Cardiac fibroblast (primary cell): ENCODE data around the gene GRB2.
"Not testable (repeated sequence)": the region's sequence is repeated elsewhere in the genome, so short reads cannot be mapped to it uniquely, and the experiment has no call there.

Source experiments
- DNase-seq, 2 donors: peaks; one replicate each; pipeline versions ENCODE4 v3.0.0 to v3.0.0-alpha.2; 2010; ENCODE audit warnings: low read depth in 2 of 2
- H3K4me3 ChIP-seq, 2 donors: replicated peaks in 1 of 2; 1 replicate in 1 of 2; 2 replicates in 1 of 2; pipeline ENCODE4 v1.5.1; 2011; ENCODE audit warnings: low read depth in 2 of 2, low read length in 2 of 2, mild to moderate bottlenecking in 2 of 2, moderate library complexity in 1 of 2
- CTCF ChIP-seq: IDR thresholded peaks from one replicate; pipeline ENCODE4 v1.5.1; 2011; ENCODE audit warnings: low read depth, mild to moderate bottlenecking, low read length, inconsistent platforms

GRB2 gene

GRCh38 chr17:75301502-75302206, 103.8 kb downstream of the GRB2 start:
- H3K4me3 ChIP-seq, result no peak overlapping the region
- no peak for DNase-seq
- TF ChIP-seq CTCF, result no peak

DNA sequence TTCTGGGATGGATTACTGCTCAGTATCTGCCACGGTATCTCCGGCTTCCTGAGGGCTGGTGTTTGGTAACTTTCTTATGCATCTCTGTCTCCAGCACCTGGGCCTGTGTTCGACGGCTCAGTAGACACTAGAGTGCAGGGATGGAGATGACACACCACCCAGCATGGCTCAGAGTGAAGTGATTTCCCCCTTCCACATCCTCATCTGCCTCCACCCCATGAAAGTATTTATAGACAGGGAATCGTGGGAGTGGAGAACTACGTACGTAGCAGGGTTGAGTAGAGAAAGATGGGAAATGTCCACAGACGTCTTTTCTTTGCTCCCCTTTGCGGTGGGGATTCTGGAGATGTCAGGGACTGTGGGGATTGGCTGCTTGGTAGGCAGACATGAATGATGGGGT, 104.4 kb downstream of the GRB2 start:
- no peak for DNase-seq
- TF ChIP-seq CTCF, result no peak
- H3K4me3 ChIP-seq, result no peak overlapping the region

DNA sequence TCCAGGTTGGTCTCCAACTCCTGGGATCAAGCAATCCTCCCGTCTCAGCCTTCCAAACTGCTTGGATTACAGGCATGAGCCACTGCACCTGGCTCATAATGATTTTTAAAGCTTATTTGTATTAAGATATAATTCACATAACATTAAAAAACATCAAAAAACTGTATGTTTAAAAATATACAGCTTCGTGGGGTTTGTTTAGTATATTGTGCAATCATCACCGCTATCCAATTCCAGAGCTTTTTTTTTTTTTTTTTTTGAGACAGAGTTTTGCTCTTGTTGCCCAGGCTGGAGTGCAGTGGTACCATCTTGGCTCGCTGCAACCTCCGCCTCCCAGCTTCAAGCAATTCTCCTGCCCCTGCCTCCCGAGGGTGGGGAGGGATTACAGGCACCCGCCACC, 105.2 kb downstream of the GRB2 start:
- no peak for DNase-seq
- no peak overlapping the region for H3K4me3 ChIP-seq
- no peak for TF ChIP-seq CTCF

- H3K4me3 ChIP-seq, result no peak overlapping the region
Observed at GRCh38 chr17:75295201-75296158, 110.0 kb downstream of the GRB2 start.

DNA sequence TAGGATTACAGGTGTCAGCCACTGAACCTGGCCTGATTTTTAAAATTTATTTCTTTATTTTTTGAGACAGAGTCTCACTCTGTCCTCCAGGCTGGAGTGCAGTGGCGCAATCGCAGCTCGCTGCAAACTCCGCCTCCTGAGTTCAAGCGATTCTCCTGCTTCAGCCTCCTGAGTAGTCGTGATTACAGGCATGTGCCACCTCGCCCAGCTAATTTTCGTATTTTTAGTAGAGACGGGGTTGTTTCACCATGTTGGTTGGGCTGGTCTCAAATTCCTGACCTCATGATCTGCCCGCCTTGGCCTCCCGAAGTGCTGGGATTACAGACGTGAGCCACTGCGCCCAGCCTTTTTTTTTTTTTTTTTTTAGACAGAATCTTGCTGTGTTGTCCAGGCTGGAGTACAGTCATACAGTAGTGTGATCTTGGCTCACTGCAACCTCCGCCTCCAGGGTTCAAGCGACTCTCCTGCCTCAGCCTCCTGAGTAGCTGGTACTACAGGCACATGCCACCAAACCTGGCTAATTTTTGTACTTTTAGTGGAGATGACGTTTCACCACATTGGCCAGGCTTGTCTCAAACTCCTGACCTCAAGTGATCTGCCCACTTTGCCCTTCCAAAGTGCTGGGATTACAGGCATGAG, 112.5 kb downstream of the GRB2 start:
- H3K4me3 ChIP-seq, DNase-seq: not testable (repeated sequence)

More at GRCh38 chr17:75295201-75296158, 110.0 kb downstream of the GRB2 start:
- DNase-seq, result no peak
- no peak for TF ChIP-seq CTCF

DNA sequence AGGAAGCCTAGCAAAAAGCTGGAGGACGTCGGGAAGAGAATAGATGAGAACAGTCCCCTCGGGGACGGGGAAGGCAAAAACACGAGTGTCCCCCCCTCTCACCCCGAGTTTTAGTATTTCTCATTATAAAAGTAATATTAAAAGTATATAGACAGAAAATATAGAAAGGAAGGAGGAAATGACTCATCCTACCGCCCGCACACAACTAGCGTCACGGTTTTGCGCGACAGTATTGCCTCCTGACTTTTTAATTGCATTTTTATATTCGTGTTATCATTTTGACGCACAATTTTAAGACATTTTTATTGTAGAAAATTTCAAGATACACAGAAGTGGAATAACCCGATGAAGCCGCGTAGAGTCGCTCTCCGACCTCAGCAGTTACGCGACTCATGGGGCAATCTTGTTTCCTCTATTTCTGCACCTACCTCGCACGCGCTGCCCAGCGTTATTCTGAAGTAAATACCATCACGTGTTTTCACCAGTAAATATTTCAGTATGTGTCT, 115.6 kb downstream of the GRB2 start:
- TF ChIP-seq CTCF, result no peak
- peak overlapping the region; percentile 89 to 92 for H3K4me3 ChIP-seq
- DNase-seq, result peak; percentile 65 to 67
